Liver (tissue), 9 donors: ENCODE data around the gene ZNF594. TPM values are rescaled to one million over a fixed set of nuclear protein-coding genes. Genes with fewer than 3 reads are reported as not detected.
"Not testable (repeated sequence)": the region's sequence is repeated elsewhere in the genome, so short reads cannot be mapped to it uniquely, and the experiment has no call there.

Experiments used
- DNase-seq: peaks from one replicate; pipeline ENCODE4 v3.0.0-alpha.2; 2017; ENCODE audit warnings: low spot score
- H3K27ac ChIP-seq, 2 donors: one replicate each; pipeline ENCODE4 v1.7.0; 2013; ENCODE audit warnings: inconsistent platforms in 2 of 2, low read length in 2 of 2, control low read depth in 1 of 2, low read depth in 1 of 2, mild to moderate bottlenecking in 1 of 2
- H3K27me3 ChIP-seq, 4 donors: one replicate each; pipeline versions ENCODE4 v1.6.1 to v1.7.0; 2013; ENCODE audit warnings: low read length in 3 of 4, inconsistent platforms in 1 of 4, mild to moderate bottlenecking in 1 of 4, moderate library complexity in 1 of 4; ENCODE audit not compliant: control insufficient read depth in 4 of 4, insufficient read depth in 4 of 4
- H3K36me3 ChIP-seq, 4 donors: one replicate each; pipeline versions ENCODE4 v1.6.1 to v1.7.0; 2013; ENCODE audit warnings: low read length in 3 of 4, mild to moderate bottlenecking in 3 of 4, low read depth in 1 of 4, moderate library complexity in 1 of 4; ENCODE audit not compliant: control insufficient read depth in 4 of 4, insufficient read depth in 3 of 4
- H3K4me1 ChIP-seq, 4 donors: one replicate each; pipeline versions ENCODE4 v1.6.1 to v1.7.0; 2013; ENCODE audit warnings: low read length in 3 of 4, mild to moderate bottlenecking in 3 of 4, moderate library complexity in 1 of 4; ENCODE audit not compliant: control insufficient read depth in 4 of 4, insufficient read depth in 4 of 4
- H3K4me3 ChIP-seq, 3 donors: one replicate each; pipeline versions ENCODE4 v1.6.1 to v1.7.0; 2013; ENCODE audit warnings: low read length in 3 of 3, control low read depth in 1 of 3, low read depth in 1 of 3, mild to moderate bottlenecking in 1 of 3
- H3K9ac ChIP-seq, 2 donors: one replicate each; pipeline ENCODE4 v1.7.0; 2013; ENCODE audit warnings: low read length in 2 of 2, mild to moderate bottlenecking in 2 of 2, moderate library complexity in 2 of 2, control low read depth in 1 of 2, low read depth in 1 of 2
- H3K9me3 ChIP-seq, 4 donors: one replicate each; pipeline versions ENCODE4 v1.6.1 to v1.7.0; 2013; ENCODE audit warnings: low read length in 3 of 4; ENCODE audit not compliant: control insufficient read depth in 4 of 4
- CTCF ChIP-seq: fragments of 150-350 bp; IDR thresholded peaks from 2 replicates; pipeline ENCODE4 v1.5.1; 2017; ENCODE audit warnings: improper control_type of control experiment, low read depth, low read length; ENCODE audit not compliant: missing input control
- EGR1 ChIP-seq, 2 donors: IDR thresholded peaks; 2 replicates each; pipeline ENCODE4 v1.6.1; 2016 to 2018; ENCODE audit warnings: antibody characterized with exemption in 2 of 2, low read depth in 2 of 2
- FOXA1 ChIP-seq: IDR thresholded peaks from 2 replicates; pipeline ENCODE4 v1.6.1; 2016; ENCODE audit warnings: antibody characterized with exemption
- FOXA2 ChIP-seq: IDR thresholded peaks from 2 replicates; pipeline ENCODE4 v1.6.1; 2016; ENCODE audit warnings: antibody characterized with exemption
- GABPA ChIP-seq, 2 donors: IDR thresholded peaks in 1 of 2; conservative IDR thresholded peaks in 1 of 2; 2 replicates each; pipeline ENCODE4 v1.6.1; 2016; ENCODE audit warnings: antibody characterized with exemption in 2 of 2, mild to moderate bottlenecking in 1 of 2, moderate library complexity in 1 of 2
- HNF4A ChIP-seq, 2 donors: conservative IDR thresholded peaks; 2 replicates each; pipeline ENCODE4 v1.6.1; 2016; ENCODE audit warnings: antibody characterized with exemption in 2 of 2, mild to moderate bottlenecking in 2 of 2
- HNF4G ChIP-seq: IDR thresholded peaks from 2 replicates; pipeline ENCODE4 v1.6.1; 2016; ENCODE audit warnings: antibody characterized with exemption
- JUND ChIP-seq, 2 donors: IDR thresholded peaks; 2 replicates each; pipeline ENCODE4 v1.6.1; 2016; ENCODE audit warnings: antibody characterized with exemption in 2 of 2
- MAX ChIP-seq: IDR thresholded peaks from 2 replicates; pipeline ENCODE4 v1.6.1; 2016; ENCODE audit warnings: antibody characterized with exemption
- NR2F2 ChIP-seq: IDR thresholded peaks from 2 replicates; pipeline ENCODE4 v1.6.1; 2016; ENCODE audit warnings: antibody characterized with exemption
- RAD21 ChIP-seq, 2 donors: IDR thresholded peaks; 2 replicates each; pipeline ENCODE4 v1.6.1; 2016; ENCODE audit warnings: antibody characterized with exemption in 2 of 2, mild to moderate bottlenecking in 2 of 2
- REST ChIP-seq: IDR thresholded peaks from 2 replicates; pipeline ENCODE4 v1.6.1; 2016; ENCODE audit warnings: antibody characterized with exemption, mild to moderate bottlenecking
- RXRA ChIP-seq, 2 donors: IDR thresholded peaks; 2 replicates each; pipeline ENCODE4 v1.6.1; 2017 to 2018; ENCODE audit warnings: antibody characterized with exemption in 2 of 2, mild to moderate bottlenecking in 1 of 2
- TAF1 ChIP-seq: conservative IDR thresholded peaks from 2 replicates; pipeline ENCODE4 v1.6.1; 2016; ENCODE audit warnings: antibody characterized with exemption, mild to moderate bottlenecking
- YY1 ChIP-seq: IDR thresholded peaks from 2 replicates; pipeline ENCODE4 v1.6.1; 2016; ENCODE audit warnings: antibody characterized with exemption, mild to moderate bottlenecking
- ZBTB33 ChIP-seq: IDR thresholded peaks from 2 replicates; pipeline ENCODE4 v1.6.1; 2016; ENCODE audit warnings: antibody characterized with exemption
- WGBS: extraction: QIAGEN DNeasy Blood & Tissue Kit; methylation state at CpG from one replicate; pipeline ENCODE4 v1.1.7; 2013; 5-methylcytosine and 5-hydroxymethylcytosine counted together
- polyA plus RNA-seq, 2 donors: library from polyadenylated mRNA; stranded (reverse) in 1 of 2; unstranded in 1 of 2; fragments of 200-250 nt in 1 of 2; fragments of >200 nt in 1 of 2; fragmentation: Nextera tagmentation in 1 of 2; extraction: Ambion mirVana in 1 of 2; gene quantifications; one replicate each; pipeline versions ENCODE4 v1.2.1 to v1.2.3, GENCODE V29; 2013 to 2015
- total RNA-seq, 2 donors: library from RNA; depleted of rRNA; stranded (reverse); fragments of >200 nt; gene quantifications; one replicate each; pipeline ENCODE4 v1.2.3, GENCODE V29; 2014
- donor health status: healthy.
- donor health status: healthy.
- donor health status: healthy.
- donor health status: healthy.
- donor health status: healthy.

Gene ZNF594
- total and polyA plus RNA-seq, 4 donors, result 0.76 to 7.4 (median 4.1) TPM

GRCh38 chr17:5181509-5182305 is 10.0 kb downstream of the ZNF594 start:
- TF ChIP-seq HNF4G (no peak), FOXA2 (no peak), YY1 (no peak), JUND (IDR thresholded peaks at IDR 0.05) (no peak), TAF1 (no peak), MAX (no peak), CTCF (no peak), RXRA (IDR thresholded peaks at IDR 0.05) (no peak), GABPA (IDR thresholded peaks at IDR 0.05 in 1 of 2, conservative IDR thresholded peaks at IDR 0.05 in 1 of 2) (no peak), RAD21 (IDR thresholded peaks at IDR 0.05) (no peak), FOXA1 (no peak), NR2F2 (no peak), EGR1 (IDR thresholded peaks at IDR 0.05; ENCODE audit: low read depth in 2 of 2) (no peak), ZBTB33 (no peak), HNF4A (conservative IDR thresholded peaks at IDR 0.05) (no peak)
- WGBS, result 94% methylated on average over 10 of the region's 10 CpGs
- DNase-seq, result no peak
- Histone ChIP-seq H3K4me3 (peak overlapping the region in 2 of 3 donors; percentile 33 to 45), H3K9me3 (peaks cover 53 to 78% (median 57%) of the 10 kb centered on the region in 4 donors), H3K36me3 (peaks cover 0 to 10% (median 0%) of the 10 kb centered on the region in 4 donors), H3K9ac (no peak overlapping the region), H3K27ac (no peak overlapping the region), H3K27me3 (no peaks in the 10 kb centered on the region), H3K4me1 (no peaks in the 10 kb centered on the region)

- H3K9me3 ChIP-seq, result peaks cover 47 to 76% (median 54%) of the 10 kb centered on the region in 4 donors
- no peak overlapping the region for H3K9ac ChIP-seq
- H3K4me1 ChIP-seq, result no peaks in the 10 kb centered on the region
- H3K36me3 ChIP-seq, result peaks cover 0 to 9% (median 5%) of the 10 kb centered on the region in 4 donors
- WGBS, result 99% methylated on average over 12 of the region's 12 CpGs
- no peaks in the 10 kb centered on the region for H3K27me3 ChIP-seq
- no peak overlapping the region for H3K27ac ChIP-seq
- H3K4me3 ChIP-seq, result peak overlapping the region in 2 of 3 donors; percentile 49
- no peak for DNase-seq
- TF ChIP-seq REST (no peak), ZBTB33 (no peak), TAF1 (no peak), GABPA (IDR thresholded peaks at IDR 0.05 in 1 of 2, conservative IDR thresholded peaks at IDR 0.05 in 1 of 2) (no peak), NR2F2 (no peak), HNF4A (conservative IDR thresholded peaks at IDR 0.05) (no peak)
These were observed 12.7 kb downstream of the ZNF594 start for GRCh38 chr17:5179003-5179402.

GRCh38 chr17:5175027-5175426 is 16.6 kb downstream of the ZNF594 start:
- H3K4me1 ChIP-seq, DNase-seq, H3K27me3 ChIP-seq, H3K36me3 ChIP-seq, H3K9ac ChIP-seq, H3K27ac ChIP-seq: not testable (repeated sequence)
- H3K9me3 ChIP-seq, result peaks cover 18 to 37% (median 20%) of the 10 kb centered on the region in 4 donors
- H3K4me3 ChIP-seq, result peak overlapping the region in 2 of 3 donors; percentile 32
- 84% methylated on average over 7 of the region's 7 CpGs for WGBS
